Trophoblast cell (in vitro differentiated cells and primary cell): ENCODE results near the gene MRFAP1L1.

ENCODE experiments used
- DNase-seq, 2 donors: peaks; one replicate each; pipeline ENCODE4 v3.0.0-alpha.2; 2016
- H2AFZ ChIP-seq: 2 replicates; pipeline ENCODE4 v1.6.1; 2013; ENCODE audit warnings: low read length, moderate library complexity, mild to moderate bottlenecking; ENCODE audit not compliant: insufficient read depth, poor library complexity
- H2AK5ac ChIP-seq: 2 replicates; pipeline ENCODE4 v1.6.1; 2013; ENCODE audit warnings: mild to moderate bottlenecking, low read length
- H2BK120ac ChIP-seq: 2 replicates; pipeline ENCODE4 v1.6.1; 2013; ENCODE audit warnings: low read length, mild to moderate bottlenecking, moderate library complexity; ENCODE audit not compliant: insufficient read depth, poor library complexity
- H2BK12ac ChIP-seq: 2 replicates; pipeline ENCODE4 v1.6.1; 2013; ENCODE audit warnings: mild to moderate bottlenecking, low read length, moderate library complexity
- H2BK5ac ChIP-seq: 2 replicates; pipeline ENCODE4 v1.6.1; 2013; ENCODE audit warnings: low read length, low read depth, moderate library complexity, mild to moderate bottlenecking; ENCODE audit not compliant: poor library complexity
- H3K14ac ChIP-seq: 2 replicates; pipeline ENCODE4 v1.6.1; 2013; ENCODE audit warnings: mild to moderate bottlenecking, low read length
- H3K18ac ChIP-seq: 2 replicates; pipeline ENCODE4 v1.6.1; 2013; ENCODE audit warnings: mild to moderate bottlenecking, low read length
- H3K23ac ChIP-seq: 2 replicates; pipeline ENCODE4 v1.6.1; 2013; ENCODE audit warnings: low read length
- H3K27ac ChIP-seq: 2 replicates; pipeline ENCODE4 v1.5.1; 2013; ENCODE audit warnings: low read depth, mild to moderate bottlenecking, inconsistent platforms, low read length, moderate library complexity
- H3K27me3 ChIP-seq: 2 replicates; pipeline ENCODE4 v1.6.1; 2013; ENCODE audit warnings: inconsistent platforms, mild to moderate bottlenecking, low read length, moderate library complexity; ENCODE audit not compliant: insufficient read depth
- H3K36me3 ChIP-seq, 2 experiments: 1 replicate in 1 of 2; 2 replicates in 1 of 2; pipeline ENCODE4 v1.6.1; 2013; ENCODE audit warnings: low read length in 2 of 2, mild to moderate bottlenecking in 2 of 2, moderate library complexity in 1 of 2; ENCODE audit not compliant: insufficient read depth in 2 of 2, control insufficient read depth in 1 of 2
- H3K4ac ChIP-seq: 2 replicates; pipeline ENCODE4 v1.6.1; 2013; ENCODE audit warnings: low read depth, mild to moderate bottlenecking, low read length, moderate library complexity
- H3K4me1 ChIP-seq, 2 experiments: 1 replicate in 1 of 2; 2 replicates in 1 of 2; pipeline ENCODE4 v1.6.1; 2013; ENCODE audit warnings: low read length in 2 of 2, mild to moderate bottlenecking in 2 of 2, moderate library complexity in 1 of 2; ENCODE audit not compliant: insufficient read depth in 2 of 2, control insufficient read depth in 1 of 2
- H3K4me2 ChIP-seq: 2 replicates; pipeline ENCODE4 v1.6.1; 2013; ENCODE audit warnings: inconsistent platforms, mild to moderate bottlenecking, low read length, moderate library complexity
- H3K4me3 ChIP-seq: 2 replicates; pipeline ENCODE4 v1.5.1; 2013; ENCODE audit warnings: mild to moderate bottlenecking, low read depth, low read length, inconsistent platforms
- H3K79me1 ChIP-seq: one replicate; pipeline ENCODE4 v1.6.1; 2013; ENCODE audit warnings: low read length
- H3K79me2 ChIP-seq: 2 replicates; pipeline ENCODE4 v1.6.1; 2013; ENCODE audit warnings: low read length, mild to moderate bottlenecking; ENCODE audit not compliant: control insufficient read depth, insufficient read depth, poor library complexity
- H3K9ac ChIP-seq: 2 replicates; pipeline ENCODE4 v1.6.1; 2013; ENCODE audit warnings: mild to moderate bottlenecking, low read length
- H3K9me3 ChIP-seq: 2 replicates; pipeline ENCODE4 v1.6.1; 2013; ENCODE audit warnings: low read depth, mild to moderate bottlenecking, control low read depth, inconsistent platforms, low read length; ENCODE audit not compliant: insufficient read depth
- H4K12ac ChIP-seq: 2 replicates; pipeline ENCODE4 v1.6.1; 2013; ENCODE audit warnings: low read depth, mild to moderate bottlenecking, low read length, moderate library complexity
- H4K8ac ChIP-seq: 2 replicates; pipeline ENCODE4 v1.6.1; 2013; ENCODE audit warnings: low read depth, mild to moderate bottlenecking, low read length, moderate library complexity
- H4K91ac ChIP-seq: one replicate; pipeline ENCODE4 v1.6.1; 2013; ENCODE audit warnings: low read depth, mild to moderate bottlenecking, low read length, moderate library complexity
- WGBS: extraction: QIAGEN DNeasy Blood & Tissue Kit; methylation state at CpG from one replicate; pipeline ENCODE4 v1.1.7; 2013; ENCODE audit warnings: missing lambda C conversion rate; ENCODE audit not compliant: insufficient read length, insufficient coverage; ENCODE audit errors: extremely low coverage; 5-methylcytosine and 5-hydroxymethylcytosine counted together

MRFAP1L1 gene

GRCh38 chr4:6663596-6664393 lies 45.9 kb downstream of the MRFAP1L1 start:
- Histone ChIP-seq H3K79me1 (no peaks in the 10 kb centered on the region), H3K27ac (no peak overlapping the region), H4K91ac (no peak overlapping the region), H4K12ac (no peak overlapping the region), H2AFZ (no peak overlapping the region), H3K4me2 (no peak overlapping the region), H2BK120ac (no peak overlapping the region), H3K4ac (no peak overlapping the region), H3K18ac (no peak overlapping the region), H2BK12ac (no peak overlapping the region), H3K36me3 (no peaks in the 10 kb centered on the region), H3K23ac (no peak overlapping the region), H3K4me1 (no peaks in the 10 kb centered on the region), H4K8ac (no peak overlapping the region), H3K27me3 (peaks cover 11% of the 10 kb centered on the region), H3K79me2 (no peaks in the 10 kb centered on the region), H2AK5ac (no peak overlapping the region), H3K9me3 (peaks cover 9% of the 10 kb centered on the region), H3K14ac (no peak overlapping the region), H3K4me3 (no peak overlapping the region), H3K9ac (no peak overlapping the region), H2BK5ac (no peak overlapping the region)
- no peak for DNase-seq
- no CpG with 5 or more reads among the region's 55 CpGs for WGBS

GRCh38 chr4:6662591-6662990 lies 47.1 kb downstream of the MRFAP1L1 start:
- no peak overlapping the region for H2BK120ac ChIP-seq
- no peaks in the 10 kb centered on the region for H3K4me1 ChIP-seq
- H2AFZ ChIP-seq = no peak overlapping the region
- DNase-seq = no peak
- no peak overlapping the region for H2AK5ac ChIP-seq
- H3K36me3 ChIP-seq = no peaks in the 10 kb centered on the region
- H2BK5ac ChIP-seq = no peak overlapping the region
- H2BK12ac ChIP-seq = no peak overlapping the region
- no peak overlapping the region for H3K9ac ChIP-seq
- no peak overlapping the region for H3K18ac ChIP-seq
- no peaks in the 10 kb centered on the region for H3K79me2 ChIP-seq
- H3K9me3 ChIP-seq = peaks cover 8% of the 10 kb centered on the region
- H3K4me3 ChIP-seq = no peak overlapping the region
- H3K79me1 ChIP-seq = no peaks in the 10 kb centered on the region
- WGBS = no CpG with 5 or more reads among the region's 3 CpGs
- H4K91ac ChIP-seq = no peak overlapping the region
- no peak overlapping the region for H3K23ac ChIP-seq
- H4K8ac ChIP-seq = no peak overlapping the region
- H3K27me3 ChIP-seq = peaks cover 11% of the 10 kb centered on the region
- H3K4me2 ChIP-seq = no peak overlapping the region
- H4K12ac ChIP-seq = no peak overlapping the region
- no peak overlapping the region for H3K14ac ChIP-seq
- no peak overlapping the region for H3K27ac ChIP-seq
- no peak overlapping the region for H3K4ac ChIP-seq

GRCh38 chr4:6660430-6660829 lies 49.2 kb downstream of the MRFAP1L1 start:
- Histone ChIP-seq H3K79me1 (no peaks in the 10 kb centered on the region), H3K27me3 (peaks cover 11% of the 10 kb centered on the region), H3K9ac (no peak overlapping the region), H2BK120ac (no peak overlapping the region), H3K18ac (no peak overlapping the region), H3K14ac (no peak overlapping the region), H3K36me3 (no peaks in the 10 kb centered on the region), H3K79me2 (no peaks in the 10 kb centered on the region), H4K8ac (no peak overlapping the region), H4K12ac (no peak overlapping the region), H4K91ac (no peak overlapping the region), H2BK12ac (no peak overlapping the region), H3K23ac (no peak overlapping the region), H3K27ac (no peak overlapping the region), H3K4me3 (no peak overlapping the region), H3K4ac (no peak overlapping the region), H2AK5ac (no peak overlapping the region), H3K4me2 (no peak overlapping the region), H3K4me1 (no peaks in the 10 kb centered on the region), H2AFZ (no peak overlapping the region), H2BK5ac (no peak overlapping the region), H3K9me3 (peaks cover 8% of the 10 kb centered on the region)
- WGBS = no CpG with 5 or more reads among the region's 3 CpGs
- DNase-seq = no peak

- Histone ChIP-seq H4K91ac (no peak overlapping the region), H3K4me1 (no peaks in the 10 kb centered on the region), H3K4me2 (no peak overlapping the region), H3K27me3 (peaks cover 11% of the 10 kb centered on the region), H3K4ac (no peak overlapping the region), H3K27ac (no peak overlapping the region), H3K14ac (no peak overlapping the region), H4K12ac (no peak overlapping the region), H2BK5ac (no peak overlapping the region), H3K79me1 (no peaks in the 10 kb centered on the region), H3K4me3 (no peak overlapping the region), H3K18ac (no peak overlapping the region), H3K79me2 (no peaks in the 10 kb centered on the region), H3K36me3 (no peaks in the 10 kb centered on the region), H3K23ac (no peak overlapping the region), H4K8ac (no peak overlapping the region), H3K9me3 (peaks cover 2% of the 10 kb centered on the region), H3K9ac (no peak overlapping the region), H2BK120ac (no peak overlapping the region), H2AK5ac (no peak overlapping the region), H2BK12ac (no peak overlapping the region), H2AFZ (no peak overlapping the region)
- DNase-seq = no peak
- WGBS = no CpG with 5 or more reads among the region's 2 CpGs
Observed at GRCh38 chr4:6659897-6660296, 49.8 kb downstream of the MRFAP1L1 start.
